Measurements from ENCODE around the gene MAEA. TPM values are rescaled to one million over a fixed set of nuclear protein-coding genes. Genes with fewer than 3 reads are reported as not detected.

The MAEA gene
- total and polyA plus RNA-seq, 2 experiments from 2014 or later, result 49.8 to 99.0 TPM

DNA sequence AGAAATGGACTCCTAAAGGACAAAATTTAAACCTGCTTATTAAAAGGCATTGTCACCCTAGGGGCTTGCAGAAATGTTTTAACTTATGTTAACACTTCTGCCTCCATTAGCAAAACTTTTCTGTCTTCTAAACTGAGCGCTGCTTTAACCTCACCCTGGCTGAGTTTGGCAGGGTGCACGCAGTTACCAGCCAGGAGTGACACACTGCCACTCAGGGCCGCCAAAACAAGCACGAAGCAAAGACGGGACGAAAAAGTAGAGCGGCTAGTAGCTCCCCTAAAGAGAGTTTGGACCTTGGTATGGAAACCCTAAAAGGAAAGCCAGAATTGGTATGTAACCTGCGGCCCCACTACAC is 33.6 kb downstream of the MAEA start:
- no peak overlapping the region for H3K4me3 Mint-ChIP-seq
- TF ChIP-seq, protein P1, sequence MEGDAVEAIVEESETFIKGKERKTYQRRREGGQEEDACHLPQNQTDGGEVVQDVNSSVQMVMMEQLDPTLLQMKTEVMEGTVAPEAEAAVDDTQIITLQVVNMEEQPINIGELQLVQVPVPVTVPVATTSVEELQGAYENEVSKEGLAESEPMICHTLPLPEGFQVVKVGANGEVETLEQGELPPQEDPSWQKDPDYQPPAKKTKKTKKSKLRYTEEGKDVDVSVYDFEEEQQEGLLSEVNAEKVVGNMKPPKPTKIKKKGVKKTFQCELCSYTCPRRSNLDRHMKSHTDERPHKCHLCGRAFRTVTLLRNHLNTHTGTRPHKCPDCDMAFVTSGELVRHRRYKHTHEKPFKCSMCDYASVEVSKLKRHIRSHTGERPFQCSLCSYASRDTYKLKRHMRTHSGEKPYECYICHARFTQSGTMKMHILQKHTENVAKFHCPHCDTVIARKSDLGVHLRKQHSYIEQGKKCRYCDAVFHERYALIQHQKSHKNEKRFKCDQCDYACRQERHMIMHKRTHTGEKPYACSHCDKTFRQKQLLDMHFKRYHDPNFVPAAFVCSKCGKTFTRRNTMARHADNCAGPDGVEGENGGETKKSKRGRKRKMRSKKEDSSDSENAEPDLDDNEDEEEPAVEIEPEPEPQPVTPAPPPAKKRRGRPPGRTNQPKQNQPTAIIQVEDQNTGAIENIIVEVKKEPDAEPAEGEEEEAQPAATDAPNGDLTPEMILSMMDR (conservative IDR thresholded peaks at IDR 0.05; ENCODE audit: low read depth in 2 of 2), result no peak
- TF ChIP-seq, protein P2, sequence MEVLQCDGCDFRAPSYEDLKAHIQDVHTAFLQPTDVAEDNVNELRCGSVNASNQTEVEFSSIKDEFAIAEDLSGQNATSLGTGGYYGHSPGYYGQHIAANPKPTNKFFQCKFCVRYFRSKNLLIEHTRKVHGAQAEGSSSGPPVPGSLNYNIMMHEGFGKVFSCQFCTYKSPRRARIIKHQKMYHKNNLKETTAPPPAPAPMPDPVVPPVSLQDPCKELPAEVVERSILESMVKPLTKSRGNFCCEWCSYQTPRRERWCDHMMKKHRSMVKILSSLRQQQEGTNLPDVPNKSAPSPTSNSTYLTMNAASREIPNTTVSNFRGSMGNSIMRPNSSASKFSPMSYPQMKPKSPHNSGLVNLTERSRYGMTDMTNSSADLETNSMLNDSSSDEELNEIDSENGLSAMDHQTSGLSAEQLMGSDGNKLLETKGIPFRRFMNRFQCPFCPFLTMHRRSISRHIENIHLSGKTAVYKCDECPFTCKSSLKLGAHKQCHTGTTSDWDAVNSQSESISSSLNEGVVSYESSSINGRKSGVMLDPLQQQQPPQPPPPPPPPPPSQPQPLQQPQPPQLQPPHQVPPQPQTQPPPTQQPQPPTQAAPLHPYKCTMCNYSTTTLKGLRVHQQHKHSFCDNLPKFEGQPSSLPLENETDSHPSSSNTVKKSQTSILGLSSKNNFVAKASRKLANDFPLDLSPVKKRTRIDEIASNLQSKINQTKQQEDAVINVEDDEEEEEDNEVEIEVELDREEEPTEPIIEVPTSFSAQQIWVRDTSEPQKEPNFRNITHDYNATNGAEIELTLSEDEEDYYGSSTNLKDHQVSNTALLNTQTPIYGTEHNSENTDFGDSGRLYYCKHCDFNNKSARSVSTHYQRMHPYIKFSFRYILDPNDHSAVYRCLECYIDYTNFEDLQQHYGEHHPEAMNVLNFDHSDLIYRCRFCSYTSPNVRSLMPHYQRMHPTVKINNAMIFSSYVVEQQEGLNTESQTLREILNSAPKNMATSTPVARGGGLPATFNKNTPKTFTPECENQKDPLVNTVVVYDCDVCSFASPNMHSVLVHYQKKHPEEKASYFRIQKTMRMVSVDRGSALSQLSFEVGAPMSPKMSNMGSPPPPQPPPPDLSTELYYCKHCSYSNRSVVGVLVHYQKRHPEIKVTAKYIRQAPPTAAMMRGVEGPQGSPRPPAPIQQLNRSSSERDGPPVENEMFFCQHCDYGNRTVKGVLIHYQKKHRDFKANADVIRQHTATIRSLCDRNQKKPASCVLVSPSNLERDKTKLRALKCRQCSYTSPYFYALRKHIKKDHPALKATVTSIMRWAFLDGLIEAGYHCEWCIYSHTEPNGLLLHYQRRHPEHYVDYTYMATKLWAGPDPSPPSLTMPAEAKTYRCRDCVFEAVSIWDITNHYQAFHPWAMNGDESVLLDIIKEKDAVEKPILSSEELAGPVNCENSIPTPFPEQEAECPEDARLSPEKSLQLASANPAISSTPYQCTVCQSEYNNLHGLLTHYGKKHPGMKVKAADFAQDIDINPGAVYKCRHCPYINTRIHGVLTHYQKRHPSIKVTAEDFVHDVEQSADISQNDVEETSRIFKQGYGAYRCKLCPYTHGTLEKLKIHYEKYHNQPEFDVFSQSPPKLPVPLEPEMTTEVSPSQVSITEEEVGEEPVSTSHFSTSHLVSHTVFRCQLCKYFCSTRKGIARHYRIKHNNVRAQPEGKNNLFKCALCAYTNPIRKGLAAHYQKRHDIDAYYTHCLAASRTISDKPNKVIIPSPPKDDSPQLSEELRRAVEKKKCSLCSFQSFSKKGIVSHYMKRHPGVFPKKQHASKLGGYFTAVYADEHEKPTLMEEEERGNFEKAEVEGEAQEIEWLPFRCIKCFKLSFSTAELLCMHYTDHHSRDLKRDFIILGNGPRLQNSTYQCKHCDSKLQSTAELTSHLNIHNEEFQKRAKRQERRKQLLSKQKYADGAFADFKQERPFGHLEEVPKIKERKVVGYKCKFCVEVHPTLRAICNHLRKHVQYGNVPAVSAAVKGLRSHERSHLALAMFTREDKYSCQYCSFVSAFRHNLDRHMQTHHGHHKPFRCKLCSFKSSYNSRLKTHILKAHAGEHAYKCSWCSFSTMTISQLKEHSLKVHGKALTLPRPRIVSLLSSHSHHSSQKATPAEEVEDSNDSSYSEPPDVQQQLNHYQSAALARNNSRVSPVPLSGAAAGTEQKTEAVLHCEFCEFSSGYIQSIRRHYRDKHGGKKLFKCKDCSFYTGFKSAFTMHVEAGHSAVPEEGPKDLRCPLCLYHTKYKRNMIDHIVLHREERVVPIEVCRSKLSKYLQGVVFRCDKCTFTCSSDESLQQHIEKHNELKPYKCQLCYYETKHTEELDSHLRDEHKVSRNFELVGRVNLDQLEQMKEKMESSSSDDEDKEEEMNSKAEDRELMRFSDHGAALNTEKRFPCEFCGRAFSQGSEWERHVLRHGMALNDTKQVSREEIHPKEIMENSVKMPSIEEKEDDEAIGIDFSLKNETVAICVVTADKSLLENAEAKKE (CRISPR knock-in tag; IDR thresholded peaks at IDR 0.05), result no peak
- TF ChIP-seq STAT1 (IDR thresholded peaks at IDR 0.05; ENCODE audit: unreplicated experiment) (no peak), EZH2phosphoT487 (IDR thresholded peaks at IDR 0.05; ENCODE audit: unreplicated experiment) (no peak), ZNF114 (CRISPR knock-in tag; IDR thresholded peaks at IDR 0.05) (no peak), JUNB (IDR thresholded peaks at IDR 0.05; ENCODE audit: unreplicated experiment) (no peak), ZNF331 (CRISPR knock-in tag; IDR thresholded peaks at IDR 0.05; ENCODE audit: low read depth) (no peak)
- peaks cover 6% of the 10 kb centered on the region; the same call in 1 of the 2 replicates for H3K79me2 ChIP-seq (replicated peaks; ENCODE audit: insufficient read depth)
- H3K4me1 Mint-ChIP-seq, result peaks cover 4% of the 10 kb centered on the region; the same call in 2 of the 3 replicates
- no peak for DNase-seq (ENCODE audit: low spot score)
- H3K27me3 Mint-ChIP-seq (ENCODE audit: insufficient read depth, low read depth, poor library complexity), result no peaks in the 10 kb centered on the region
- no peaks in the 10 kb centered on the region for H3K27me3 ChIP-seq (ENCODE audit: insufficient read depth)
- H2AFZ ChIP-seq, result no peak overlapping the region
- H3K4me3 ChIP-seq, result no peak overlapping the region
- H4K20me1 ChIP-seq (replicated peaks; ENCODE audit: insufficient read depth), result no peaks in the 10 kb centered on the region; the same call in 1 of the 2 replicates
- ATAC-seq, result no peak
- H3K4me1 ChIP-seq (ENCODE audit: insufficient read depth), result no peaks in the 10 kb centered on the region
- no peak overlapping the region for H3K4me2 ChIP-seq
- no peak overlapping the region for H3K27ac ChIP-seq (ENCODE audit: low read depth)
- H3K9me2 ChIP-seq (ENCODE audit: insufficient read depth), result no peaks in the 10 kb centered on the region
- no peak overlapping the region for H3K27ac Mint-ChIP-seq
- H3K36me3 Mint-ChIP-seq (ENCODE audit: low read depth), result peaks cover 42% of the 10 kb centered on the region
- peaks cover 4% of the 10 kb centered on the region for H3K36me3 ChIP-seq (ENCODE audit: insufficient read depth)
- no peaks in the 10 kb centered on the region; the same call in 2 of the 3 replicates for H3K9me3 Mint-ChIP-seq
- H3F3A ChIP-seq (replicated peaks; ENCODE audit: low read depth), result no peaks in the 10 kb centered on the region
